Thoracic aorta (tissue), 2 donors: ENCODE results near the gene CCR7. TPM values are rescaled to one million over a fixed set of nuclear protein-coding genes. Genes with fewer than 3 reads are reported as not detected.

ENCODE experiments used
- ATAC-seq: fragments of 150-250 bp; one replicate; pipeline ENCODE4 v1.8.0; 2017; ENCODE audit warnings: low read depth; ENCODE audit not compliant: insufficient number of reproducible peaks, low FRiP score
- DNase-seq: peaks from one replicate; pipeline ENCODE4 v3.0.0-alpha.2; 2020; ENCODE audit warnings: low spot score
- H3K27ac ChIP-seq, 2 donors: fragments of 200-600 bp; sonication (generic); 1 replicate in 1 of 2; 2 replicates in 1 of 2; pipeline ENCODE4 v1.5.1; 2016; ENCODE audit warnings: mild to moderate bottlenecking in 2 of 2, moderate library complexity in 2 of 2
- H3K27me3 ChIP-seq: fragments of 200-600 bp; sonication (generic); replicated peaks from 2 replicates; pipeline ENCODE4 v1.6.0; 2016; ENCODE audit warnings: mild to moderate bottlenecking; ENCODE audit not compliant: insufficient read depth
- H3K36me3 ChIP-seq: fragments of 200-600 bp; sonication (generic); one replicate; pipeline ENCODE4 v1.5.1; 2016
- H3K4me1 ChIP-seq, 2 donors: fragments of 200-600 bp; sonication (generic); 1 replicate in 1 of 2; 2 replicates in 1 of 2; pipeline versions ENCODE4 v1.5.1 to v1.6.0; 2016; ENCODE audit warnings: low read depth in 2 of 2, mild to moderate bottlenecking in 1 of 2; ENCODE audit not compliant: control insufficient read depth in 1 of 2
- H3K4me3 ChIP-seq: fragments of 200-600 bp; sonication (generic); 2 replicates; pipeline ENCODE4 v1.5.1; 2016; ENCODE audit warnings: mild to moderate bottlenecking
- H3K9me3 ChIP-seq: fragments of 200-600 bp; sonication (generic); 2 replicates; pipeline ENCODE4 v1.5.1; 2016
- CTCF ChIP-seq: fragments of 200-600 bp; sonication (generic); IDR thresholded peaks from one replicate; pipeline ENCODE4 v1.5.1; 2019; ENCODE audit warnings: antibody characterized with exemption
- total RNA-seq, 2 donors: library from RNA; depleted of rRNA; stranded (reverse); fragments of >200 nt; gene quantifications; one replicate each; pipeline versions ENCODE4 v1.1.0 to v1.2.3, GENCODE V29; 2016

Gene CCR7
- total RNA-seq, 2 donors from 2014 or later: not detected

- ATAC-seq (no peak), DNase-seq (no peak)
- Histone ChIP-seq H3K4me1 (no peaks in the 10 kb centered on the region), H3K4me3 (no peak overlapping the region), H3K27ac (no peak overlapping the region), H3K27me3 (no peaks in the 10 kb centered on the region), H3K36me3 (no peaks in the 10 kb centered on the region), H3K9me3 (no peaks in the 10 kb centered on the region)
- TF ChIP-seq CTCF: no peak
Measured at GRCh38 chr17:40509626-40510327, 55.5 kb downstream of the CCR7 start.

- no peak for ATAC-seq
- no peak overlapping the region for H3K27ac ChIP-seq
Measured at GRCh38 chr17:40506786-40507185, 58.5 kb downstream of the CCR7 start.

More at GRCh38 chr17:40506786-40507185, 58.5 kb downstream of the CCR7 start:
- Histone ChIP-seq H3K4me1 (no peaks in the 10 kb centered on the region), H3K36me3 (no peaks in the 10 kb centered on the region), H3K9me3 (no peaks in the 10 kb centered on the region), H3K4me3 (no peak overlapping the region), H3K27me3 (no peaks in the 10 kb centered on the region)
- no peak for DNase-seq
- no peak for TF ChIP-seq CTCF

Other genes with a start within 250 kb of the CCR7 start
- gene GJD3, start 200.7 kb downstream of the CCR7 start, total RNA-seq: 1 to 10 TPM in 1 of 2 donors, not detected in 1; 1.5 TPM
- gene TOP2A, start 147.6 kb downstream of the CCR7 start, total RNA-seq: 1 to 10 TPM in 1 of 2 donors, under 1 TPM in 1; 0.81 to 8.5 TPM
- gene IGFBP4, start 122.0 kb downstream of the CCR7 start, total RNA-seq: 100 to 1,000 TPM; 177 to 310 TPM
- gene TNS4, start 63.8 kb downstream of the CCR7 start, total RNA-seq: under 1 TPM; 0.14 to 0.78 TPM
- gene SMARCE1, start 82.3 kb upstream of the CCR7 start, total RNA-seq: 10 to 100 TPM; 55.9 to 84.3 TPM
- gene KRT222, start 99.7 kb upstream of the CCR7 start, total RNA-seq: under 1 TPM; 0.63 to 0.81 TPM
- not detected for gene KRT24, start 138.3 kb upstream of the CCR7 start, total RNA-seq
- gene KRT25, start 189.9 kb upstream of the CCR7 start, total RNA-seq: not detected
- not detected for gene KRT26, start 206.7 kb upstream of the CCR7 start, total RNA-seq
- not detected for gene KRT27, start 217.1 kb upstream of the CCR7 start, total RNA-seq
- not detected for gene KRT28, start 234.5 kb upstream of the CCR7 start, total RNA-seq